NCI-H2081 (cell line): Measurements from ENCODE around the gene LRGUK.
"Not testable (repeated sequence)": the region's sequence is repeated elsewhere in the genome, so short reads cannot be mapped to it uniquely, and the experiment has no call there.

Experiments
- DNase-seq, 2 experiments: peaks; one replicate each; lab custom pipeline; 2025; lab: John Stamatoyannopoulos, UW

Gene LRGUK

DNA sequence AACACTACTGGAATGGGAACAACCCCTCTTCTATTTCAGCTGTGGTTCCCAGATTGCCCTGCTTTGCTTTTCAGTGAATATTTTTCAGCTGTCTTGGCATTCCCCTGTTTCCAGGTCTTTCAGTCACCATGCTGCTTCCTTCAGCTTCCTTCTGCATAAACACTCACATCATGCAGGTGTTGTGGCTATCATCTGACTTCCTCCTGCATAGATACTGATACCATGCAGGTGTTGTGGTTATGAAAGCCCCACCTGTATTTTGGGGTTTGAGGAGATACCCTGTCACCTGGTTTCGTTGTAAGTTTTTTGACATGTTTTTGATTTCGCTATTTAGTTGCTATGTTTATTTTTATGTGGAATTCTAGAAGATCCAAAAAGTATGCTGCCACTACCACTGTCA lies 118.1 kb downstream of the LRGUK start:
- DNase-seq = no peak

DNA sequence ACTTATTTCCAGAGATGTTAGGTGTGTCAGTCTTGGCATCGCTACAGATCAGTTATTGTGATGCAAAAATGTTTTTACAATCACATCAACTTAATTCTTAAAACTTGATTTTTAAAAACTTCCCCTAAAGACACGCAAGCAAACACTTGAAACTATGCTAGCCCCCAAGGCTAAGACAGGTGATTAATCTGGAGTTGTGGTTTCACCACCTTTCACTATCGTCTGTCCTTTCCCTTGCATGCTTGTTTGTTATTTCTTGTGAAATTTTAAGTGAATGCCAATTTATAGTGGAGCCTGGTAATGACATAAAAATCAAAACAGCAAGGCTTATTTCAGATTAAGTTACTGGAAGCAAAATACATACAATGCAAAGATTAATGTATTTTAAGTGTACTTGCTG lies 119.2 kb downstream of the LRGUK start:
- DNase-seq = peak in 1 of 2 experiments; percentile 4

DNA sequence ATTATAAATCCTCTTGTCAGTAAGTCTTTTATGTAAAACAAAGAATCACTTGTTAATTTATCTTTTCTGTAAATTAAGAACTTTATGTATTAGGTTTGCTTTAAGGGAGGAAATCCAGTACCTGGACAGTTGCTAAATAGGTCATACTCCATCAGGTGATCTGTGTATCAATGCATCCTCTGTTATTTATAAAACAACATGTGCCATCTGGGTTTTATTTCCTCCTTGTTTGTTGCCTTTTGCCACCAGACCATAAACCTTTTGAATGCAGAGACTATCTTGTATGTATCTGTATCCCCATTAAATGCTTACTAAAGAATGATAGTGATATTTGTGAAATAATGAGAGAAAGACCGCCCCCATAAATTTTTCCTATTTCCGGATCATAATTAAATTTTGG lies 119.6 kb downstream of the LRGUK start:
- DNase-seq = no peak

DNA sequence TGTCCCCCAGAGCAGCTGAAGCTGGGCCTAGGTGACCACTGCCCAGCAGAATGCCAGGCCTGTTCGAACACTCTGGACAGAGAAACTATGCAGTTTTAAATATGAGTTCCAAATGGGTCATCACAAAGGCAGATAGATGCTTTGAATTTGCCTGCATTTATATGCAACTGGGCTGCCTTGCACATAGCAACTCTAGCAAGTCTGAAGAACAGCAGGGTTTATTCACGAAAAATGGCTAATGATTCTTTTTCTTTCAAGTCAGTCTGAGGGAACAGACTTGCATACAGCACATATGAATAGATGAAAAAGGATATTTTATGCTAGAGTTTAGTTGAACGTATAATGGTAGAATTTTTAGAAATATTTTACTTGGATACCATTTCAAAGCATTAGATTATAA lies 121.1 kb downstream of the LRGUK start:
- no peak for DNase-seq

DNA sequence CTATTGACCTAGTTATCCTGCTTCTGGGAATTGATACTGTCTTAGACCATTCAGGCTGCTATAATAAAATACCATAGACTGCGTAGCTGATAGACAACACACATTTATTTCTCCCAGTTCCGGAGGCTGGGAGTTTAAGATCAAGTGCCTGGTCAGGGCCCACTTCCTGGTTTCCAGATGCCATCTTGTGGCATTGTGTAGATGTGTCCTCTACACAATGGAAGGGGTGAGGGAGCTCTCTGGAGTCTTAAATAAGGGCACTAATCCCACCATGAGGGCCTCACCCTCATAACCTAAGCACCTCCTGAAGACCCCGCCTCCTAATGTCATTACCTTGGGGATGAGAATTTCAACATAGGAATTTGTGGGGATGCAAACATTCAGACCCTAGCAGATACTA lies 127.2 kb downstream of the LRGUK start:
- DNase-seq = peak in 1 of 2 experiments; percentile 35

DNA sequence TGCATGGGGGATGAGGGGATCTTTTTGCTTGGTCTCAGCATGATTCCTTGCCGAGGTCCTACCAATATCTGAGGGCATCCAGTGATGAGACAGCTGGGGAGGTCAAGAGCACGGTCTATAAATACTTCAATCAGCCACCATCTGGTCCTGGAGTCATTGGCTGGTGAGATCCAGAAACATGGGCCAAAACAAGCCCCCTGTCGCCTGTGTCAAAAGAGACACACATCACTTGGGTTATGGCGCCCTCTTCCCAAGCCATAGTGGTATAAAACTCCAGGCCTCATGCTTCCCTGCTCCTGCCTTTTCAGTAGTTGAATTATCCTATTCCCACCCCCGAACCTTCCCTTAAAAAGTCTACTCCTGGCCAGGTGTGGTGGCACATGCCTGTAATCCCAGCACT lies 128.7 kb downstream of the LRGUK start:
- DNase-seq = peak in 1 of 2 experiments; percentile 21

DNA sequence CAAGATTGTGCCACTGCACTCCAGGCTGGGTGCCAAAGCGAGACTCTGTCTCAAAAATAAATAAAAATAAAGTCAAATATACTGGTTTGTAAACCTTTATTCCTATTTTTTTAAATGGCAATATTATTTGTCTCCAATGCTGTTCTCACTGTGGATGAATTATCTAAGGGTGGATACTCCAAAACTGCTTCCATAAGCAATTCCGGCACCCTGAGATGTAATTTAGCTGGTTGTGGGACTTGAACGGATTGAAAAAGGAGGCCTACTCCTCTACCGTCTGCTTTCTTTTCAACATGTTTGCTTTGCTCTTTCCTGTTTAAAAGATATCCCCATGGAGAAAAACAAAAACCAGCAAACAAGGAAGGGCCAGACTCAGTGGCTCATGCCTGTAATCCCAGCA lies 135.2 kb downstream of the LRGUK start:
- no peak for DNase-seq

DNA sequence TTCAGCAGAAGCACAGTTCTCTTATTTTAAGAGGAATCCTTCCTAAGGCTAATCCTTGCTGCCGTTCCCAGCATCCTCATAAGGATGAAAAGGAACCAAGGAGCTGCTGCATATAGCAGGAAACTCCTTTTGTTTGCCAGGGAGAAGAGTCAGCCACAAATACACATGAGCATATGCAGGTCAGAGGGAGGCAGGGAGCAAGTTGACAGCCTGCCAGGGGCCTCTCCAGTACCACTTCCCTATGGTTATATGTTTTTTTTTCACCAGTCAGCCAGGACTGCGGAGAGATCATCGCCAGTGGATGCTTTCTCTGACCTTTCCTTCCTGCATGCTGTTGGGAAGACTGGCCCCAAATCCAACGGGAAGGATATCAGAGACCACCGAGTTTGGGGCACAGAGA lies 149.8 kb downstream of the LRGUK start:
- no peak for DNase-seq

DNA sequence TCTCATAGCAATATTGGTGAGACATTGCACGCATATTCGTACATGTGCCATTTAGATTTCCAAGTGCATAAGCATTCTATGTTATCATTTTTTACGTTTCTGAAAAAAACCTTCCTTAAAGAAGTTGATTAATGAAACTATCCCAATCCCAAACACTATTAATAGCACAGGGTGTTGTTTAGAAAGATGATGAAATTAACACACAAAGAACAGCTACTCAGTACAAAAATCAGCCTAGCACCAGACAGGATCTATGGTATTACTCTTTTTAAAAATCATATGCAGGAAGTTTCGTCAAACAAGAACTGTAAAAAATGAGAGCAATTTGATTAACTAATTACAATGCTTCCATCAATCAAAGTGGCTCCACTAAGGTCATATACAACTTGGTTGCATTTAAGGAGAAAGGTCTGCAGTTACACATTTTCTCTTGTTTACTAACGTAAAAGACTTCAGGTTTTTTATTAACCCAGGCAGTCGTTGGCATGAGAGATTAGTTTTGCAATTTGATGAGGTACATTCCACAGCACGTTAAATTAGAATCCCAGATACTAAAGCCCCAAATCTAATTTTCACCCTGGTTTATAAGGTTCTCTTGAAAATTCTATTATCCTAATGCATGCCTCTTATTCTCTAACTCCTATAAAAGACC lies 151.5 kb downstream of the LRGUK start:
- no peak for DNase-seq

DNA sequence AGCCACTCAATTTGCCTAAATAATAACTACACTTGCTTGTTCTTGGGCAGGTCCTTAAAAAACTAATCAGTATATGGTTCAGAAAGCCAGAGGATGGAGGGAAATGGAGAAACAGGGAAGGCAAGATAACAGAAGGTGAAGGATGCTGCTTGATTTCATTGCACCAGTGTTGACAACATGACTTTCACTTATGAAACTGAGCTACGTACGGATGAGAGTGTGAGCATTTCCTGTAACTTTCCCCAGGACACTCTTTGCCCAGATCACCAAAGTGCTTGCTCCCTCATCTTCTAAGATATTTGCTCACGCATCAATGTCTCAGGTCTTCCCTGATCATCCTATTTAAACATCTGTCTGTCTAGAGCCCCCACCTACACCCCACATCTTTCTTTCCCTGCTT lies 152.2 kb downstream of the LRGUK start:
- DNase-seq = no peak

DNA sequence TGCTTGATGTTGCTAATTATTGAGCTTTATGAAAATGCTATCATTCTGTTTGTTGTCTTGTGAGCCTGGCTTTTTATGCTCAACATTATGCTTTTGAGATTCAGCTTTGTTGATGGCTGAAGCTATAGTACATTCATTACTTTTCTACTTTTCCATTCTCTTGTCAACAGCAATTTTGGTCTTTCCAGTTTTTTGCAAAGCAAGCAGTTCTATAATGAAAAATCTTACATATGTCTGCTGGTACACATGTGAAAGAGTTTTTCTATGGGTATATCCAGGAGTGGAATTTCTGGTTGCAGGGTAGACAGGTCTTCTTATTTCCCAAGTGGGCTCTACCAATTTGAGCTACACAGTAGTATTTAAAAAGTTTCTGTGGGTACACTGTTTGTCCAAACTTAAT lies 152.8 kb downstream of the LRGUK start:
- DNase-seq = no peak

DNA sequence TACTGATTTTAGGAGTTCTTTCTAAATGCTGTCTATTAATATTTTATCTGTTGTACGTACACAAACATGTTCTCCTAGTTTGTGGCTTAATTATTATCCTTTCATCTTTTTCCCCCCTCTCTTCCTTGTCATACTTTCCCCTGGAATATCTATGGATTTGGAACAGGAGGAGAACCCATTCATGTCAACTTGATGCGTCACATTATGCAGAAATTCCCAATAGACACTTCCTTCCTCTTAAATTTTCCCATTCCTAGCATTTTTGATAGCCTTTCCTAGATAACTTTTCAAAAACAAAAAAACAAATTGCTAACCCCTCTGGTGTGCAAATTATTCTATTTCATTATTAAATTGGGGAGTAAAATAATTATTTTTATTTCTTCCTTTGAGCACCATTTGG lies 153.4 kb downstream of the LRGUK start:
- DNase-seq = no peak

DNA sequence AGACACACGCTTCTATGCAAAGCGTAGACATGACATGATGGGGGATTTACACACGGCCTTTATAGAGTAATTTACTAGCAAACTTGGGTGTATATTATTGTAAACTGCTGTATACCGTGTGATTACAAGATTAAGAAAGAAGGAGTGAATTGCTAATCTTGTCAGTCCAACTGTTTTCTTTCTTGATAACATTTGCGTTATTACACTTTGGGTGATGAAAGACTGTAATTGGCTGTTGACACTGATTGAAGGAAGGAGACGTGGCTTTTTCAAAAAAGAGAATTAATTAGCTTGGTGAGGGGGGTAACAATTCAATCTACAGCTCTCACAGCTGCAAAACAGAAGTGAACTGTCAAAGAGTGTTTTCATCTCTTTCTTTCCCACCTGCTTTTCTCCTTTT lies 156.9 kb downstream of the LRGUK start:
- no peak for DNase-seq

DNA sequence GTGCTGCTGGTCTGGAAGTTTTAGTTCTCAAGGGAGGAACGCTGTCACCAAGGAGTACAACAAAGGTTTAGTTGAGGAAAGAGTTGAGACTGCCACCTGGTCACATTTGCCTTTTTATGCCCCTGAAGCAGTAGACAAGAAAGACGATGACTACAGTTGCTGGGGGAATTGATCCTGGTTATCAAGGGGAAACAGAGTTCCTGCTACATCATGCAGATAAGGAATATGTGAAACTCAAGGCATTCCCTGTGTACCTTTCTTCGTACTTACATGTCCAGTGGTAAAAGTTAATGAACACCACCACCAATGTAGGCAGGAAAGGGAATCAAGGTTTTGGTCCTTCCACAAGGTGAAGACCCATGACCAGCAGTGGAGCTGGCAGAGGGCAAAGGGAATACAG lies 157.8 kb downstream of the LRGUK start:
- DNase-seq = no peak

DNA sequence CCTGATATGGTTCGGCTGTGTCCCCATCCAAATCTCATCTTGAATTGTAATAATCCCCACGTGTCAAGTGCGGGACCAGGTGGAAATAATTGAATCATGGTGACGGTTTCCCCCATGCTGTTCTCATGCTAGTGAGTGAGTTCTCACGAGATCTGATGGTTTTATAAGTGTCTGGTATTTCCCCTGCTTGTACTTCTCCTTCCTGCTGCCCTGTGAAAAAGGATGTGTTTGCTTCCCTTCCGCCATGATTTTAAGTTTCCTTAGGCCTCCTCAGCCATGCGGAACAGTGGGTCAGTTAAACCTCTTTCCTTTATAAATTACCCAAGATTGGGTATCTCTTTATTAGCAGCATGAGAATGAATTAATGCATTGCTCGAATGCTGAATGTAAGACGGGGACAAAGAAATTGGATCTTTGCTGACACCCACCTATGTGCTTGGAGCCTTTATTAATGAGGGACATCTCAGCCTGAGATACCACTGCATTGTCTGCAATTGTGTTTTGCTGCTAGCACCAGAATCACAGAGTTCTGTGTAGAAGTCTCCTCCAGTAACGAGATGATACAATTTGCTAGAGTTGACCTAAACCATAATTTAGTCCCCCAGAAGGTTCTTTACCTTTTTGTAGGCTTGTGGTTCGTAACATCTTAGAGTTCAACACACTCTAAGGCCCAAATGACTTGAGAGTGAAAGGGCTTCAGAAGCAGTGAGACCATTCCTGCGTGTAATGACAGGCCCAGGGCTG lies 160.9 kb downstream of the LRGUK start:
- no peak for DNase-seq

DNA sequence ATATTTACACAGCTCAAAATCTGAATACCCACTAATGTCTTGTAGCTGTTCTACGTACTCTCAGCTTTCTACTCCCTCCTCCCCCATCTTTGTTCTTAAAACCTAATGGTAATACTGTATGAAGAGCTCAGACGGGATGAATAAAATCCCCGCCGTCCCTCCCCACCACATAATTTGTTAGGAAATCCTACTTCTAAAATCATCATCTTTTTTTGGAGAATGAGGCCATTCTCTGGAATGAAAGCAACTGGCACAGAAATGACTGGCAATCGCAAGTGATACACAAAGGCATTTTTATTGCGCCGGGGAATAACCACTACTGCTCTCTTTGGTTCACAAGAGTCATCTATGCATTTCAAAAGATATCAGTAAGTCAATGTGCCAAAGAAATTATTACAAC lies 162.3 kb downstream of the LRGUK start:
- no peak for DNase-seq

DNA sequence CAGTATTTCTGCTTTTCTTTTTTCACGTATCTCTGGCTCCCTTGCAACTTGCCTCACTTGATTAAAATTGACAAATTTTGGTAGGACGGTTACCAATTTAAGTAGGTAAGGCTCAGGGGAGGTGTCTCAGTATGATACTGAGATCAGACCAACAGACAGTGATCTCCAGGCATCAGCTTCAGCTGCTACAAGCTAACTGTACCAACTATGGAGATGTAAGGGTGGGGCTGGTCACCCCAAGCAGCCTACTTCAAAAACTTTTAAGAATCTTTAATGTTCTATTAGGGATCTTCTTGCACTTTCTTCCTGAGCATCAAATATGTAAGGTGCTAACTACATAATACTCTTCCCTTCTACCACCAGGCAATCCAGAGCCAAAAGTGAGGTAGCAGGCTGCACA lies 162.7 kb downstream of the LRGUK start:
- DNase-seq = no peak

DNA sequence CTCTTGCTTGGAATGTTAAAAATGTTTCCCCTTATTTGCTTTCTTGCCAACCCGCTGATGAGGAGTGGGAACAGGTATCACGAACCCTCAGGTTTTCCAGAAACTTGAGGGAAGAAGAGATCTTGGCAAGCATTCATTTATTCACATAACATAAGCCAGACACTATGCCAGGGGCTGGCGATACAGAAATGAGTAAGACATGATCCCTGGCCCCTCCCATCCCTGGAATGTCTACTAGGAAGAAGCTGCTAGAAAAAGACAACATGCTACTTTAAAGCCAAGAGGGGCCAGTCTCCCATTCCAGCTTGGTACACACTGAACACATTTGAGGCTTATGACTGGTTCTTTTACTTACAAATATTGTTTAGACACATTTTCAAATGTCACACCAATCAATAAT lies 163.1 kb downstream of the LRGUK start:
- DNase-seq = no peak

DNA sequence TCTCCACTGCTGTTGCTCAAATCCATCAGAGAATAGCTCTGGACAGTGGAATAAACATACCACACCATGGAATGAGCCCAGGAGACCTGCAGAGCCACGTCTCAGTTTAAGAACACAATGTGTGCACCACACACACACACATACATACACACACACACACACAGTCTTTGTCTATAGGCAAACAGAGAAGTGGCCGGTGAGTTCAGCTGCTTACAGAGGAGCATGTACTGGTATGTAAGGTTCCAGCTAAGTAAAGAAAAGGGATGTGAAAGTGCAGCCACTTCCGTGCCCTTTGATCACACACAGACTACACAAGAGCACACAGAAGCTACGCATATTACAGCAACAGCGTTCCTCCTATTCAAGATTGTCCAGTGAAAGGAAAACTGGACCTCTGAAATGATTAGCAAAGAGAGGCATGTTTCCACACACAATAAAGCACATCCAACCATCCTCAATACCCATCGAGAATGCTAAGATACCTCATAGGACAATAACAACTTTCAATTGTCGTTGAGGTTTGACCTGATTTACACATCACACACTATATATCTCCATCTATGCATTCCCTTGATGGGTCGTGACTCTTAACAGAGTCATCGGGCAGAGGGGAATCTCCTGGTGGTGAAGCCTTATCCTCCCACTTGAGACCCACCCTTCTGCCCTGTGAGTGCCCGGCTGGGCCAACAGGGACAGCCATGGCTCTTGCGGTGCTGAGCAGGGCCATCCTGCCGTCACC lies 166.0 kb downstream of the LRGUK start:
- DNase-seq = no peak

DNA sequence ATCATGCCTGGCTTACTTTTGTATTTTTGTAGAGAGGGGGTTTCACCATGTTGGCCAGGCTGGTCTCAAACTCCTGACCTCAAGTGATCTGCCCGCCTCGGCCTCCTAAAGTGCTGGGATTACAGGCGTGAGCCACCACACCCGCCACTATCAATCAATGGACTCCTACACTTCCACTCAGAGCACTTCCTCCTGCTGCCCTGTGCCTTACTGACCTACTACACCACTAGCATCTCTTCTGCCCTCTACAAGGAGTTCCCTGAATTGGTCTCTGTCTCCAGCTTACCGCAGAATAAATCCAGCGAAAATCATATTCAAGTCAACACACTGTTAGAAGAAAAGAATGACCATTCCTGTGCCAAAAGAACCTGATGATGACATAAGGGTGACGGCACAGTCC lies 168.8 kb downstream of the LRGUK start:
- not testable (repeated sequence) for DNase-seq

DNA sequence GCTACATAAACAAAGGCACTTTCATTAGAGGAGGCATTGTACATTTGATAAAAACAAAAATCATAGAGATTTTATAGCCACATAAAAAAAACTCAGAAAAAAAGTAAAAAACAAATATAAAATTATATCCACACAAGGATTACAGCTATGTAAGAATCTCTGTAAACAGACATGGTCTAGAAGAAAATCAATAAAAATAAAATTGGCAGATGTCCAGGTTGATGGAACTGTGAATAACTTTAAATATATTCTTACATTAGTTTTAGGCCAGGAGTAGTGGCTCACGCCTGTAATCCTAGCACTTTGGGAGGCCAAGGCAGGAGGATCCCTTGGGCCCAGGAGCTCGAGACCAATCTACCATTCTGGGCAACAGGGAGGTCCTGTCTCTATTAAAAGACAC lies 170.3 kb downstream of the LRGUK start:
- DNase-seq = no peak

DNA sequence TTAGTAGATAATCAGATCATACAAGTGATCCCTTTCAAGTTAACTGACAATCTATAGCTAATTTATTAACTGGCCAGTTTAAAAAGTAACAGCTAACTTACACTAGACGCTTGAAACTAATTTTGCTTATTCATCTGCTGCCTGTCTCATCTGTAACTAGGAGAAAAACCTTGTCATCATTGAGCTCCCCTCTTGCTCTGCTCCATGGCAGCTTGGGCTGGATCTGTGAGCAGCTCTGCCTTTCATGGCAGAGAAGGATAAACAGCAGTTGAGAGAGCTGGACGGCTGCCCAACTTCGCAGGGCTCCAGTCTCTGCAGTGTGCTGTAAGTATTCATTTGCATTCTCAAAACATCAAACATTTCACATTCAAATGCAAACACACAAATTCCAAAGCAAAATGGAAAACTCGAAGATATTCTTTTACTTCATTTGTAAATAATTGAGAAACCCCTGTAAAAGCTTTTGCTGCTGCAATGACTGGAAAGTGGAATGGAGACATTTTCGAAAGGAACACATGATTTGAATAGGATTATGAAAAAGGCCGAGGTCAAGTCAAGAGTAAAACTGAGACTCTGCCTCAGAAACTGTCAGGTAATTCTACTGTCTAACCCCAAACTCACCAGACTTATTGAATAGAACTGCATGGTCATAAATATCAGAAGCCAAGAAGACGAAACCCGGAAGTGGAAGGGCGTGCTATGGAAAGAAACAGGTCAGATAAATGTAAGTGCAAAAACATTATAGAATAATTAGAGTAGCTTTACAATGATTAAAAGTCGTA lies 172.0 kb downstream of the LRGUK start:
- DNase-seq = peak; percentile 74 to 86
